Measurements from ENCODE around the gene LFNG.
"Not testable (repeated sequence)": the region's sequence is repeated elsewhere in the genome, so short reads cannot be mapped to it uniquely, and the experiment has no call there.

LFNG gene

GRCh38 chr7:2529161-2530070 is 9.8 kb downstream of the LFNG start:
- H3F3A ChIP-seq (ENCODE audit: insufficient read depth, low read length) = no peaks in the 10 kb centered on the region
- H3K27ac ChIP-seq (ENCODE audit: low read depth, low read length, poor library complexity, severe bottlenecking) = no peak overlapping the region
- no peaks in the 10 kb centered on the region for H3K79me2 ChIP-seq (ENCODE audit: insufficient read depth, low read length)
- H3K36me3 ChIP-seq (ENCODE audit: insufficient read depth, low read length) = no peaks in the 10 kb centered on the region
- H3K9me3 ChIP-seq (ENCODE audit: low read length) = no peaks in the 10 kb centered on the region
- no peaks in the 10 kb centered on the region for H3K9me2 ChIP-seq (ENCODE audit: low read depth, low read length)
- H3K27me3 ChIP-seq (ENCODE audit: insufficient read depth, low read length) = 0 out of 2 replicates have a peak, but pooled peaks cover 20% of the 10 kb centered on the region
- H2AFZ ChIP-seq (ENCODE audit: low read length) = no peak overlapping the region
- no peak overlapping the region for H3K4me3 ChIP-seq (ENCODE audit: low read depth, low read length, poor library complexity, severe bottlenecking)
- H3K9ac ChIP-seq (ENCODE audit: low read length) = no peak overlapping the region
- H3K4me1 ChIP-seq (ENCODE audit: insufficient read depth, low read length, severe bottlenecking) = no peaks in the 10 kb centered on the region
- no peaks in the 10 kb centered on the region for H4K20me1 ChIP-seq (ENCODE audit: insufficient read depth, low read length)
- no peak overlapping the region for H3K4me2 ChIP-seq (ENCODE audit: low read length)
- TF ChIP-seq, protein P1, sequence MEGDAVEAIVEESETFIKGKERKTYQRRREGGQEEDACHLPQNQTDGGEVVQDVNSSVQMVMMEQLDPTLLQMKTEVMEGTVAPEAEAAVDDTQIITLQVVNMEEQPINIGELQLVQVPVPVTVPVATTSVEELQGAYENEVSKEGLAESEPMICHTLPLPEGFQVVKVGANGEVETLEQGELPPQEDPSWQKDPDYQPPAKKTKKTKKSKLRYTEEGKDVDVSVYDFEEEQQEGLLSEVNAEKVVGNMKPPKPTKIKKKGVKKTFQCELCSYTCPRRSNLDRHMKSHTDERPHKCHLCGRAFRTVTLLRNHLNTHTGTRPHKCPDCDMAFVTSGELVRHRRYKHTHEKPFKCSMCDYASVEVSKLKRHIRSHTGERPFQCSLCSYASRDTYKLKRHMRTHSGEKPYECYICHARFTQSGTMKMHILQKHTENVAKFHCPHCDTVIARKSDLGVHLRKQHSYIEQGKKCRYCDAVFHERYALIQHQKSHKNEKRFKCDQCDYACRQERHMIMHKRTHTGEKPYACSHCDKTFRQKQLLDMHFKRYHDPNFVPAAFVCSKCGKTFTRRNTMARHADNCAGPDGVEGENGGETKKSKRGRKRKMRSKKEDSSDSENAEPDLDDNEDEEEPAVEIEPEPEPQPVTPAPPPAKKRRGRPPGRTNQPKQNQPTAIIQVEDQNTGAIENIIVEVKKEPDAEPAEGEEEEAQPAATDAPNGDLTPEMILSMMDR (IDR thresholded peaks at IDR 0.05; ENCODE audit: low read length) = no peak
- no peak for TF ChIP-seq EZH2 (IDR thresholded peaks at IDR 0.05; ENCODE audit: borderline replicate concordance, low read length)

GRCh38 chr7:2530071-2530987 is 10.8 kb downstream of the LFNG start:
- Histone ChIP-seq H3K4me2 (ENCODE audit: low read length) (no peak overlapping the region), H3K9me3 (ENCODE audit: low read length) (no peaks in the 10 kb centered on the region), H3K79me2 (ENCODE audit: insufficient read depth, low read length) (no peaks in the 10 kb centered on the region), H3K4me3 (ENCODE audit: low read depth, low read length, poor library complexity, severe bottlenecking) (no peak overlapping the region), H2AFZ (ENCODE audit: low read length) (no peak overlapping the region), H3K9ac (ENCODE audit: low read length) (no peak overlapping the region), H3K27ac (ENCODE audit: low read depth, low read length, poor library complexity, severe bottlenecking) (no peak overlapping the region), H3K27me3 (ENCODE audit: insufficient read depth, low read length) (0 out of 2 replicates have a peak, but pooled peaks cover 18% of the 10 kb centered on the region), H3K9me2 (ENCODE audit: low read depth, low read length) (no peaks in the 10 kb centered on the region), H3F3A (ENCODE audit: insufficient read depth, low read length) (no peaks in the 10 kb centered on the region), H4K20me1 (ENCODE audit: insufficient read depth, low read length) (no peaks in the 10 kb centered on the region), H3K36me3 (ENCODE audit: insufficient read depth, low read length) (no peaks in the 10 kb centered on the region), H3K4me1 (ENCODE audit: insufficient read depth, low read length, severe bottlenecking) (no peaks in the 10 kb centered on the region)
- no peak for TF ChIP-seq EZH2 (IDR thresholded peaks at IDR 0.05; ENCODE audit: borderline replicate concordance, low read length)
- TF ChIP-seq, protein P1 (IDR thresholded peaks at IDR 0.05; ENCODE audit: low read length) = no peak

DNA sequence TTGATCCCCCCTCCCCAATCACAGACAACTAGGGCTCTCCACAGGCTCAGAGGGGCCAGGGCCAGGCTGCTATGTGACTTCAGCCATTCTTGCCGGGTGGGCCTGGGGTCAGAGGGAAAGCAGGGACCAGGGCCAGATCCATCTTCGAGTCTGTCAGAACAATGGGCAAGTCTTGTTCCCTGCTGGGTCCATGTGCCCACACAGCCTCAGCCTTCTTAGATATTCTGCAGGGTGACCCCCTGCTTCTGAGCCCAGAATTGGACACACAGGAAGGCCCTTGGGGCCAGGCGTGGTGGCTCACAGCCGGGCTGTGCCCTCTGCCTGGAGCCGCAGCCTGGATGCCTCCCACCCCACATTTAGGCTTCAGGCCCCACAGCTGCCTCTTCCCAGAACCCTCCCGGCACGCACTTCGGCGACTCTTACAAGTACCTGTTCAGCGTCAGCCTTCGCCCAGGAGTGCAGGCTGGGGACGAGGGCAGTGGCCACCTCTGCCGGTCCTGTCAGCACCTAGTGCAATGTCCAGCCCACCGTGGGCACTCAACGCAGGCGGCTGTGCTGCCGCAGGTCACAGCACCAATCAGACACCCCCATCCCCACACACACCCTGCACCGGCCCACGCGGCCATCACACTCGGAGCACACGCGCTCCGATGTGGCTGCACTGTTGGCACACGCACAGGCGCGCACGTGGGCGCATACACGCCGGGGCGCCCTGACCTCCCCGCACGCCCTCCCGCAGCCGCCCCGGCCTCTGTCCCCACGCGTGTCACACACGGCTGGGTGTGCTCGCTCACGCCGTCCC is 11.6 kb downstream of the LFNG start:
- not testable (repeated sequence) for H3K4me3 ChIP-seq (ENCODE audit: low read depth, low read length, poor library complexity, severe bottlenecking); H3K9me2 ChIP-seq (ENCODE audit: low read depth, low read length); H3K27ac ChIP-seq (ENCODE audit: low read depth, low read length, poor library complexity, severe bottlenecking); H3K4me2 ChIP-seq (ENCODE audit: low read length); H3F3A ChIP-seq (ENCODE audit: insufficient read depth, low read length); H3K36me3 ChIP-seq (ENCODE audit: insufficient read depth, low read length); H2AFZ ChIP-seq (ENCODE audit: low read length); H3K9ac ChIP-seq (ENCODE audit: low read length); H3K27me3 ChIP-seq (ENCODE audit: insufficient read depth, low read length); H3K4me1 ChIP-seq (ENCODE audit: insufficient read depth, low read length, severe bottlenecking); H4K20me1 ChIP-seq (ENCODE audit: insufficient read depth, low read length); H3K79me2 ChIP-seq (ENCODE audit: insufficient read depth, low read length); H3K9me3 ChIP-seq (ENCODE audit: low read length)

GRCh38 chr7:2531796-2532110 is 12.2 kb downstream of the LFNG start:
- not testable (repeated sequence) for H3K4me2 ChIP-seq (ENCODE audit: low read length); H3K9me2 ChIP-seq (ENCODE audit: low read depth, low read length); H2AFZ ChIP-seq (ENCODE audit: low read length); H3K79me2 ChIP-seq (ENCODE audit: insufficient read depth, low read length); H3K27ac ChIP-seq (ENCODE audit: low read depth, low read length, poor library complexity, severe bottlenecking); H3K4me1 ChIP-seq (ENCODE audit: insufficient read depth, low read length, severe bottlenecking); H4K20me1 ChIP-seq (ENCODE audit: insufficient read depth, low read length); H3K4me3 ChIP-seq (ENCODE audit: low read depth, low read length, poor library complexity, severe bottlenecking); H3F3A ChIP-seq (ENCODE audit: insufficient read depth, low read length); H3K27me3 ChIP-seq (ENCODE audit: insufficient read depth, low read length); H3K9me3 ChIP-seq (ENCODE audit: low read length); H3K36me3 ChIP-seq (ENCODE audit: insufficient read depth, low read length); H3K9ac ChIP-seq (ENCODE audit: low read length)

- not testable (repeated sequence) for H3K9me3 ChIP-seq (ENCODE audit: low read length); H3K9ac ChIP-seq (ENCODE audit: low read length); H4K20me1 ChIP-seq (ENCODE audit: insufficient read depth, low read length); H3K36me3 ChIP-seq (ENCODE audit: insufficient read depth, low read length); H2AFZ ChIP-seq (ENCODE audit: low read length); H3K27me3 ChIP-seq (ENCODE audit: insufficient read depth, low read length); H3F3A ChIP-seq (ENCODE audit: insufficient read depth, low read length); H3K79me2 ChIP-seq (ENCODE audit: insufficient read depth, low read length); H3K9me2 ChIP-seq (ENCODE audit: low read depth, low read length); H3K4me1 ChIP-seq (ENCODE audit: insufficient read depth, low read length, severe bottlenecking); H3K4me2 ChIP-seq (ENCODE audit: low read length); H3K27ac ChIP-seq (ENCODE audit: low read depth, low read length, poor library complexity, severe bottlenecking); H3K4me3 ChIP-seq (ENCODE audit: low read depth, low read length, poor library complexity, severe bottlenecking)
These were observed 12.7 kb downstream of the LFNG start for GRCh38 chr7:2532199-2532772.
